Thoracic aorta (tissue), 2 donors: ENCODE measurements around the gene LAMA1. TPM values are rescaled to one million over a fixed set of nuclear protein-coding genes. Genes with fewer than 3 reads are reported as not detected.

ENCODE experiments used
- ATAC-seq: fragments of 150-250 bp; one replicate; pipeline ENCODE4 v1.8.0; 2017; ENCODE audit warnings: low read depth; ENCODE audit not compliant: insufficient number of reproducible peaks, low FRiP score
- DNase-seq: peaks from one replicate; pipeline ENCODE4 v3.0.0-alpha.2; 2020; ENCODE audit warnings: low spot score
- H3K27ac ChIP-seq, 2 donors: fragments of 200-600 bp; sonication (generic); 1 replicate in 1 of 2; 2 replicates in 1 of 2; pipeline ENCODE4 v1.5.1; 2016; ENCODE audit warnings: mild to moderate bottlenecking in 2 of 2, moderate library complexity in 2 of 2
- H3K27me3 ChIP-seq: fragments of 200-600 bp; sonication (generic); replicated peaks from 2 replicates; pipeline ENCODE4 v1.6.0; 2016; ENCODE audit warnings: mild to moderate bottlenecking; ENCODE audit not compliant: insufficient read depth
- H3K36me3 ChIP-seq: fragments of 200-600 bp; sonication (generic); one replicate; pipeline ENCODE4 v1.5.1; 2016
- H3K4me1 ChIP-seq, 2 donors: fragments of 200-600 bp; sonication (generic); 1 replicate in 1 of 2; 2 replicates in 1 of 2; pipeline versions ENCODE4 v1.5.1 to v1.6.0; 2016; ENCODE audit warnings: low read depth in 2 of 2, mild to moderate bottlenecking in 1 of 2; ENCODE audit not compliant: control insufficient read depth in 1 of 2
- H3K4me3 ChIP-seq: fragments of 200-600 bp; sonication (generic); 2 replicates; pipeline ENCODE4 v1.5.1; 2016; ENCODE audit warnings: mild to moderate bottlenecking
- H3K9me3 ChIP-seq: fragments of 200-600 bp; sonication (generic); 2 replicates; pipeline ENCODE4 v1.5.1; 2016
- CTCF ChIP-seq: fragments of 200-600 bp; sonication (generic); IDR thresholded peaks from one replicate; pipeline ENCODE4 v1.5.1; 2019; ENCODE audit warnings: antibody characterized with exemption
- total RNA-seq, 2 donors: library from RNA; depleted of rRNA; stranded (reverse); fragments of >200 nt; gene quantifications; one replicate each; pipeline versions ENCODE4 v1.1.0 to v1.2.3, GENCODE V29; 2016

Gene LAMA1
- total RNA-seq, 2 donors from 2014 or later = 0.56 TPM; not detected in 1

DNA sequence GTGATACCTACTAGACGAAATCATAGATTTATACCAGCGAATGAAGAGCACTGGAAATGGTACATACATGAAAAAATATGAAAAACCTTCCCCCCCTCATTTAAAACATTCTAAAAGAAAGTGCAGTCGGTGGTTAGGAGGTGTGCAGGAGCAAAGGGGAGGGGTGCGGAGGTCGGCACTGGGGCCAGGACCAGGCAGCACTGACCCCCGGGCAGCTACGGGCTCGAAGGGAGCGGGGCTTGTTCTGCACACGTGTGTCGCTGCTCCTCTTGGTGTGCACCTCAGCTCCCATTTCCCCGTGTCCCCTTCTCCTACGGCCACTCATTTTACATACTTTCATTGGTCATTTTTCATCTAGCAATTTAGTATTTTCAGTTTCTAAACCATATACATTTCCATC is 89.0 kb downstream of the LAMA1 start:
- no peaks in the 10 kb centered on the region for H3K4me1 ChIP-seq
- H3K27ac ChIP-seq = no peak overlapping the region
- DNase-seq (no peak), ATAC-seq (no peak)
- no peak for TF ChIP-seq CTCF
- H3K4me3 ChIP-seq = no peak overlapping the region
- no peaks in the 10 kb centered on the region for H3K9me3 ChIP-seq
- H3K36me3 ChIP-seq = no peaks in the 10 kb centered on the region
- H3K27me3 ChIP-seq = no peaks in the 10 kb centered on the region

- DNase-seq (no peak), ATAC-seq (no peak)
- Histone ChIP-seq H3K36me3 (no peaks in the 10 kb centered on the region), H3K4me3 (no peak overlapping the region), H3K4me1 (no peaks in the 10 kb centered on the region), H3K9me3 (no peaks in the 10 kb centered on the region), H3K27me3 (no peaks in the 10 kb centered on the region), H3K27ac (no peak overlapping the region)
- no peak for TF ChIP-seq CTCF
These were observed 92.4 kb downstream of the LAMA1 start for GRCh38 chr18:7025194-7025593.

DNA sequence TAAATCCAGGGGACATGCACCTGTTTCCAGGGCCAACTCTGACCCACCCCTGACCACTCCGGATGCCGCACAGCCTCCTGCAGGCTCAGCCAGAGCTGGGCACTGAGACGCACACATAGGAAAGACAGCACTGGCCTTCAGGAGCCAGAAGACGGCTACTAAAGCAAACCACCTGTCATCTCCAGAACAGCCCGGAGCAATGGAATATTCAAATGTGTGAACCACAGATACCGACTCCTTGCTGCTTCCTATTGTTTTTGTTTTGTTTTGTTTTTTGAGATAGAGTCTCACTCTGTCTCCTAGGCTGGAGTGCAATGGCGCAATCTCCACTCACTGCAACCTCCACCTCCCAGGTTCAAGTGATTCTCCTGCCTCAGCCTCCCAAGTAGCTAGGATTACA is 94.0 kb downstream of the LAMA1 start:
- no peaks in the 10 kb centered on the region for H3K36me3 ChIP-seq
- no peak for TF ChIP-seq CTCF
- H3K9me3 ChIP-seq = no peaks in the 10 kb centered on the region
- no peaks in the 10 kb centered on the region for H3K4me1 ChIP-seq
- H3K27ac ChIP-seq = no peak overlapping the region
- ATAC-seq (no peak), DNase-seq (no peak)
- no peak overlapping the region for H3K4me3 ChIP-seq
- no peaks in the 10 kb centered on the region for H3K27me3 ChIP-seq

GRCh38 chr18:7023063-7023580 is 94.5 kb downstream of the LAMA1 start:
- no peak overlapping the region for H3K27ac ChIP-seq
- no peak for TF ChIP-seq CTCF
- no peak for ATAC-seq

DNA sequence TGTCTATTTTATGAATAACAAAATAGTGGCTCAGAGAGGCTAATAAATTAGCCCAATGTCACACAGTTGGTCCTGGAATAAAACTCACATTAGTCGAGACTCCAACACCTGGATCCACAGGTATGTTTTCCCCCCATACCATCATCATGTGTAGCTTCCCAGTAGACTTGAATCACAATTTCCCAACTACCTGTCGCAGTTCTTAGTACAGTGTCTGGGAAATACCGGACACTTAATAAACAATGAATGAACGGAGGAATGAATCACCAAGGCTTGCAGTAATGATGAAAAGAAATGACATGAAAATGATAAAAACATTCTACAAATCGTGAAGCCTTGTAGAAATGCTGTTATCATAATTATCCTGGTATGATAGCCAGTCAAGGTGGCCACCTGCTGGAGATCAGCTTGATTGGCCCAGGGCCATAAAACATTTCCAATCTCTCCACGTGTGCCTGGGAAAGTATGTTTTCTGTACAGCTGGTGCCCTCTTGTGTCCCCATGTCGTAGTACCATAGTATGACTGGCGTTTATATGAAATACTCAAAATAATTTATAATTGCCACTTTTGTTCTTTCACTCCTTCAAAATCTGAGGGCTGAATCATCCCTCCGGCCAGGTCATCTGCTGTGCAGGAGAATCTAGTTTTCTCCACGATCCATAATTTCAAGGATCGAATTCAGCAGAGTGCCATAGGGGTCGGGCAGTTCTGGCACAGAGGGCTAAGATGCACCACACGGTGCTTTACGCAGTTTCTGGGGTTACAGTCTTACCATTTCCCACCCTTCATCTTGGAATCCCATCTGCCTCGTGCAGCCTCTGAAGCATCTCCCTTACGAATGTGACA is 95.4 kb downstream of the LAMA1 start:
- no peaks in the 10 kb centered on the region for H3K36me3 ChIP-seq
- no peaks in the 10 kb centered on the region for H3K27me3 ChIP-seq
- DNase-seq (no peak), ATAC-seq (no peak)
- H3K27ac ChIP-seq = no peak overlapping the region
- no peak overlapping the region for H3K4me3 ChIP-seq
- H3K9me3 ChIP-seq = no peaks in the 10 kb centered on the region
- no peak for TF ChIP-seq CTCF
- no peaks in the 10 kb centered on the region for H3K4me1 ChIP-seq

More at GRCh38 chr18:7023063-7023580, 94.5 kb downstream of the LAMA1 start:
- no peak for DNase-seq
- no peaks in the 10 kb centered on the region for H3K4me1 ChIP-seq
- H3K9me3 ChIP-seq = no peaks in the 10 kb centered on the region
- H3K36me3 ChIP-seq = no peaks in the 10 kb centered on the region
- H3K27me3 ChIP-seq = no peaks in the 10 kb centered on the region
- no peak overlapping the region for H3K4me3 ChIP-seq
